ENCODE results near the gene TTL.

Gene TTL

GRCh38 chr2:112491946-112492345 is 10.0 kb downstream of the TTL start:
- H3K4me3 ChIP-seq (ENCODE audit: low read depth in 1 of 2, low read length in 2 of 2) = no peak overlapping the region
- TF ChIP-seq EZH2 (IDR thresholded peaks at IDR 0.05; ENCODE audit: borderline replicate concordance, low read depth, low read length, severe bottlenecking) = no peak
- no peak for TF ChIP-seq CTCF (IDR thresholded peaks at IDR 0.05; ENCODE audit: borderline replicate concordance, extremely low read depth, low read length, poor library complexity, severe bottlenecking)
- peaks cover 46% of the 10 kb centered on the region for H3K79me2 ChIP-seq (ENCODE audit: insufficient read depth, low read length)
- no peak overlapping the region for H3K9ac ChIP-seq (ENCODE audit: low read depth, low read length)
- H3K4me2 ChIP-seq (ENCODE audit: insufficient read depth, low read length) = no peak overlapping the region
- H3K36me3 ChIP-seq (ENCODE audit: insufficient read depth, low read length) = peaks cover 52% of the 10 kb centered on the region
- ATAC-seq (ENCODE audit: insufficient read depth, low read depth) (no peak), DNase-seq (no peak)
- no peaks in the 10 kb centered on the region; the same call in 1 of the 2 replicates for H4K20me1 ChIP-seq (ENCODE audit: insufficient read depth, low read length)
- no peaks in the 10 kb centered on the region for H3K9me3 ChIP-seq (ENCODE audit: insufficient read depth, low read length, severe bottlenecking)
- H3K27me3 ChIP-seq (ENCODE audit: insufficient read depth, low read length, poor library complexity) = no peaks in the 10 kb centered on the region
- no peaks in the 10 kb centered on the region for H3K4me1 ChIP-seq (ENCODE audit: insufficient read depth, low read length)
- H2AFZ ChIP-seq (ENCODE audit: low read depth, low read length) = no peak overlapping the region
- no peak overlapping the region for H3K27ac ChIP-seq (ENCODE audit: low read length)

GRCh38 chr2:112493048-112493447 is 11.1 kb downstream of the TTL start:
- no peak overlapping the region for H3K27ac ChIP-seq (ENCODE audit: low read length)
- ATAC-seq (ENCODE audit: insufficient read depth, low read depth) = no peak
- no peaks in the 10 kb centered on the region for H3K4me1 ChIP-seq (ENCODE audit: insufficient read depth, low read length)
- H3K4me2 ChIP-seq (ENCODE audit: insufficient read depth, low read length) = no peak overlapping the region
- H3K4me3 ChIP-seq (ENCODE audit: low read depth in 1 of 2, low read length in 2 of 2) = no peak overlapping the region
- peaks cover 35% of the 10 kb centered on the region for H3K79me2 ChIP-seq (ENCODE audit: insufficient read depth, low read length)
- DNase-seq = no peak
- H3K36me3 ChIP-seq (ENCODE audit: insufficient read depth, low read length) = peaks cover 43% of the 10 kb centered on the region
- H3K9ac ChIP-seq (ENCODE audit: low read depth, low read length) = no peak overlapping the region
- no peak overlapping the region for H2AFZ ChIP-seq (ENCODE audit: low read depth, low read length)
- TF ChIP-seq CTCF (IDR thresholded peaks at IDR 0.05; ENCODE audit: borderline replicate concordance, extremely low read depth, low read length, poor library complexity, severe bottlenecking) (no peak), EZH2 (IDR thresholded peaks at IDR 0.05; ENCODE audit: borderline replicate concordance, low read depth, low read length, severe bottlenecking) (no peak)
- no peaks in the 10 kb centered on the region for H3K27me3 ChIP-seq (ENCODE audit: insufficient read depth, low read length, poor library complexity)
- no peaks in the 10 kb centered on the region; the same call in 1 of the 2 replicates for H4K20me1 ChIP-seq (ENCODE audit: insufficient read depth, low read length)
- no peaks in the 10 kb centered on the region for H3K9me3 ChIP-seq (ENCODE audit: insufficient read depth, low read length, severe bottlenecking)

- ATAC-seq (ENCODE audit: insufficient read depth, low read depth) = no peak
- Histone ChIP-seq H3K4me2 (ENCODE audit: insufficient read depth, low read length) (no peak overlapping the region), H4K20me1 (ENCODE audit: insufficient read depth, low read length) (no peaks in the 10 kb centered on the region; the same call in 1 of the 2 replicates), H3K4me1 (ENCODE audit: insufficient read depth, low read length) (no peaks in the 10 kb centered on the region), H3K4me3 (ENCODE audit: low read depth in 1 of 2, low read length in 2 of 2) (no peak overlapping the region), H3K27me3 (ENCODE audit: insufficient read depth, low read length, poor library complexity) (no peaks in the 10 kb centered on the region), H3K79me2 (ENCODE audit: insufficient read depth, low read length) (peaks cover 31% of the 10 kb centered on the region), H3K9me3 (ENCODE audit: insufficient read depth, low read length, severe bottlenecking) (no peaks in the 10 kb centered on the region), H3K27ac (ENCODE audit: low read length) (no peak overlapping the region), H3K9ac (ENCODE audit: low read depth, low read length) (no peak overlapping the region), H3K36me3 (ENCODE audit: insufficient read depth, low read length) (peaks cover 43% of the 10 kb centered on the region), H2AFZ (ENCODE audit: low read depth, low read length) (no peak overlapping the region)
- DNase-seq = no peak
- TF ChIP-seq CTCF (IDR thresholded peaks at IDR 0.05; ENCODE audit: borderline replicate concordance, extremely low read depth, low read length, poor library complexity, severe bottlenecking) (no peak), EZH2 (IDR thresholded peaks at IDR 0.05; ENCODE audit: borderline replicate concordance, low read depth, low read length, severe bottlenecking) (no peak)
Measured at GRCh38 chr2:112493858-112494648, 12.1 kb downstream of the TTL start.
